HG02759 (cell line): Measurements from ENCODE around the gene FGF11.

Experiments used
- ATAC-seq: cut with Tn5 transposase; IDR thresholded peaks from one replicate; pipeline ENCODE4 v1.9.1; 2021; ENCODE audit warnings: mild to moderate bottlenecking, moderate library complexity; ENCODE audit not compliant: unreplicated experiment

The FGF11 gene

GRCh38 chr17:7408252-7408727 lies 31.0 kb upstream of the FGF11 start:
- ATAC-seq = no peak

GRCh38 chr17:7408863-7409262 lies 30.4 kb upstream of the FGF11 start:
- ATAC-seq = no peak

GRCh38 chr17:7409716-7410115 lies 29.6 kb upstream of the FGF11 start:
- no peak for ATAC-seq

- ATAC-seq = no peak
These were observed 28.5 kb upstream of the FGF11 start for GRCh38 chr17:7410634-7411426.

- ATAC-seq = no peak
These were observed 27.9 kb upstream of the FGF11 start for GRCh38 chr17:7411427-7411750.

GRCh38 chr17:7413346-7413985 lies 25.8 kb upstream of the FGF11 start:
- ATAC-seq = no peak

- no peak for ATAC-seq
These were observed 24.5 kb upstream of the FGF11 start for GRCh38 chr17:7414837-7415236.

GRCh38 chr17:7415784-7416183 lies 23.5 kb upstream of the FGF11 start:
- ATAC-seq = no peak

- no peak for ATAC-seq
These were observed 23.0 kb upstream of the FGF11 start for GRCh38 chr17:7416323-7416722.

GRCh38 chr17:7417056-7417655 lies 22.2 kb upstream of the FGF11 start:
- ATAC-seq = no peak

- no peak for ATAC-seq
These were observed 20.7 kb upstream of the FGF11 start for GRCh38 chr17:7418472-7419152.

GRCh38 chr17:7419819-7420610 lies 19.3 kb upstream of the FGF11 start, which contains the start of gene SPEM1:
TSS of gene SPEM1 (plus strand) at chr17:7420324. CDS start at chr17:7420385, 61 bp downstream.
- no peak for ATAC-seq

- no peak for ATAC-seq
These were observed 18.1 kb upstream of the FGF11 start for GRCh38 chr17:7421186-7421585.

- ATAC-seq = no peak
These were observed 15.6 kb upstream of the FGF11 start for GRCh38 chr17:7423679-7424078.

GRCh38 chr17:7425316-7425715 lies 14.0 kb upstream of the FGF11 start, which contains the start of gene SPEM2:
TSS of gene SPEM2 (plus strand) at chr17:7425616. CDS start at chr17:7425689, 73 bp downstream.
- no peak for ATAC-seq

GRCh38 chr17:7425756-7426155 lies 13.6 kb upstream of the FGF11 start:
- no peak for ATAC-seq

- ATAC-seq = no peak
These were observed 13.0 kb upstream of the FGF11 start for GRCh38 chr17:7426203-7426863.

GRCh38 chr17:7426896-7427489 lies 12.3 kb upstream of the FGF11 start:
- no peak for ATAC-seq

- no peak for ATAC-seq
These were observed 11.8 kb upstream of the FGF11 start for GRCh38 chr17:7427549-7427948.

- ATAC-seq = no peak
These were observed 10.8 kb upstream of the FGF11 start, which contains the start of gene SPEM3 for GRCh38 chr17:7428557-7428956. TSS of gene SPEM3 (plus strand) at chr17:7428857. CDS start at chr17:7428903, 46 bp downstream.
